H1 (cell line): ENCODE measurements around the gene CC2D2A.

Source experiments
- EZH2 ChIP-seq: fragments of 200-600 bp; sonication (generic); IDR thresholded peaks from 2 replicates; pipeline ENCODE4 v1.7.1; 2012; ENCODE audit warnings: low read depth, mild to moderate bottlenecking, moderate library complexity, low read length, inconsistent platforms; ENCODE audit not compliant: severe bottlenecking
- HDAC2 ChIP-seq, 2 experiments: fragments of 300-600 bp in 1 of 2; sonication (generic) in 1 of 2; IDR thresholded peaks; 2 replicates each; pipeline ENCODE4 v1.6.1; 2011 to 2012; ENCODE audit warnings: low read depth in 2 of 2, low read length in 2 of 2, mild to moderate bottlenecking in 2 of 2, moderate library complexity in 2 of 2, borderline replicate concordance in 1 of 2, inconsistent platforms in 1 of 2
- KDM1A ChIP-seq: fragments of 200-600, 300-600 bp; sonication (generic); IDR thresholded peaks from 2 replicates; pipeline ENCODE4 v1.7.1; 2016; ENCODE audit warnings: mild to moderate bottlenecking, low read length, borderline replicate concordance
- POLR2A ChIP-seq, 2 experiments: IDR thresholded peaks; 1 replicate in 1 of 2; 2 replicates in 1 of 2; pipeline ENCODE4 v1.6.1; 2011; ENCODE audit warnings: low read depth in 2 of 2, low read length in 2 of 2, mild to moderate bottlenecking in 2 of 2; ENCODE audit errors: control extremely low read depth in 1 of 2
- POLR2AphosphoS5 ChIP-seq: IDR thresholded peaks from 2 replicates; pipeline ENCODE4 v1.6.1; 2011; ENCODE audit warnings: low read depth, low read length
- TF ChIP-seq, protein P1 (sequence below), 3 experiments: IDR thresholded peaks; 1 replicate in 2 of 3; 2 replicates in 1 of 3; pipeline versions ENCODE4 v1.5.1 to v1.6.1; 2011; ENCODE audit warnings: low read length in 3 of 3, mild to moderate bottlenecking in 3 of 3, inconsistent platforms in 2 of 3, low read depth in 1 of 3, moderate library complexity in 1 of 3; ENCODE audit not compliant: insufficient read depth in 1 of 3; ENCODE audit errors: control extremely low read depth in 1 of 3

- TF ChIP-seq HDAC2 (IDR thresholded peaks at IDR 0.05; ENCODE audit: borderline replicate concordance in 1 of 2, low read depth in 2 of 2, low read length in 2 of 2) (no peak), POLR2AphosphoS5 (no peak), POLR2A (IDR thresholded peaks at IDR 0.05; ENCODE audit: control extremely low read depth in 1 of 2, low read depth in 2 of 2, low read length in 2 of 2) (no peak), EZH2 (no peak), KDM1A (no peak)
- TF ChIP-seq, protein P1, sequence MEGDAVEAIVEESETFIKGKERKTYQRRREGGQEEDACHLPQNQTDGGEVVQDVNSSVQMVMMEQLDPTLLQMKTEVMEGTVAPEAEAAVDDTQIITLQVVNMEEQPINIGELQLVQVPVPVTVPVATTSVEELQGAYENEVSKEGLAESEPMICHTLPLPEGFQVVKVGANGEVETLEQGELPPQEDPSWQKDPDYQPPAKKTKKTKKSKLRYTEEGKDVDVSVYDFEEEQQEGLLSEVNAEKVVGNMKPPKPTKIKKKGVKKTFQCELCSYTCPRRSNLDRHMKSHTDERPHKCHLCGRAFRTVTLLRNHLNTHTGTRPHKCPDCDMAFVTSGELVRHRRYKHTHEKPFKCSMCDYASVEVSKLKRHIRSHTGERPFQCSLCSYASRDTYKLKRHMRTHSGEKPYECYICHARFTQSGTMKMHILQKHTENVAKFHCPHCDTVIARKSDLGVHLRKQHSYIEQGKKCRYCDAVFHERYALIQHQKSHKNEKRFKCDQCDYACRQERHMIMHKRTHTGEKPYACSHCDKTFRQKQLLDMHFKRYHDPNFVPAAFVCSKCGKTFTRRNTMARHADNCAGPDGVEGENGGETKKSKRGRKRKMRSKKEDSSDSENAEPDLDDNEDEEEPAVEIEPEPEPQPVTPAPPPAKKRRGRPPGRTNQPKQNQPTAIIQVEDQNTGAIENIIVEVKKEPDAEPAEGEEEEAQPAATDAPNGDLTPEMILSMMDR (IDR thresholded peaks at IDR 0.05; ENCODE audit: control extremely low read depth in 1 of 3, insufficient read depth in 1 of 3, low read depth in 1 of 3, low read length in 3 of 3), result no peak
Measured at GRCh38 chr4:15558561-15558960, 88.9 kb downstream of the CC2D2A start.
